Measurements from ENCODE around the gene INAVA. TPM values are rescaled to one million over a fixed set of nuclear protein-coding genes. Genes with fewer than 3 reads are reported as not detected.

The INAVA gene
- total and polyA plus RNA-seq, 10 of the 15 experiments (the other 5 are each of a cell fraction or from before 2014, with no cell fraction given) = 3.6 to 15.4 (median 9.5) TPM

DNA sequence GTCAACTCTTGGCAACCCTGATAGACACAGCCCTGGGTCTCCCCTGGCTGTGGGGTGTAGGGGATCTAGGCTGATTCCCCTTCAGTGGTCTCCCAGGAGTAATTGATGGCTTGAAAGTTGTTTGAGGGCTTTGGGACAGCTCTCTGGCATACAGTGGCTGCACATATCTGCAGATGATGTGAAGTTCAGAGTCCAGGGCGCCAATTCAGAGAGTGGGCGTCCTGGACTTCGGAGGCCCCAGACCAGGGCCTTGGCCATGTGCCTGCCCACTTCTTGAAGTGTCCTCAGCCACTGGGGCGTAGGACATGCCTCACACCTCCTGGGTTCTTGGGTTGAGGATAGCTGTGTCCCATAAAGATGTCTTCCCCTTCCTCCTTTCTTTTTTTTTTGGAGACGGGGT lies 2.6 kb downstream of the INAVA start:
- TF ChIP-seq POLR2AphosphoS2 (IDR thresholded peaks at IDR 0.05; ENCODE audit: low read depth, low read length) = no peak
- TF ChIP-seq, protein P1, sequence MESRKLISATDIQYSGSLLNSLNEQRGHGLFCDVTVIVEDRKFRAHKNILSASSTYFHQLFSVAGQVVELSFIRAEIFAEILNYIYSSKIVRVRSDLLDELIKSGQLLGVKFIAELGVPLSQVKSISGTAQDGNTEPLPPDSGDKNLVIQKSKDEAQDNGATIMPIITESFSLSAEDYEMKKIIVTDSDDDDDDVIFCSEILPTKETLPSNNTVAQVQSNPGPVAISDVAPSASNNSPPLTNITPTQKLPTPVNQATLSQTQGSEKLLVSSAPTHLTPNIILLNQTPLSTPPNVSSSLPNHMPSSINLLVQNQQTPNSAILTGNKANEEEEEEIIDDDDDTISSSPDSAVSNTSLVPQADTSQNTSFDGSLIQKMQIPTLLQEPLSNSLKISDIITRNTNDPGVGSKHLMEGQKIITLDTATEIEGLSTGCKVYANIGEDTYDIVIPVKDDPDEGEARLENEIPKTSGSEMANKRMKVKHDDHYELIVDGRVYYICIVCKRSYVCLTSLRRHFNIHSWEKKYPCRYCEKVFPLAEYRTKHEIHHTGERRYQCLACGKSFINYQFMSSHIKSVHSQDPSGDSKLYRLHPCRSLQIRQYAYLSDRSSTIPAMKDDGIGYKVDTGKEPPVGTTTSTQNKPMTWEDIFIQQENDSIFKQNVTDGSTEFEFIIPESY (IDR thresholded peaks at IDR 0.05) = 0 out of 2 replicates have a peak, but pooled peaks have one; percentile 26
- Histone ChIP-seq H3K79me2 (ENCODE audit: control insufficient read depth, insufficient read depth, low read length) (no peaks in the 10 kb centered on the region), H2AFZ (ENCODE audit: control insufficient read depth, low read depth, low read length) (no peak overlapping the region), H3K27me3 (replicated peaks in 1 of 2; ENCODE audit: control insufficient read depth in 2 of 2, insufficient read depth in 2 of 2, low read length in 1 of 2) (no peaks in the 10 kb centered on the region), H3K27ac (ENCODE audit: control insufficient read depth, insufficient read depth) (no peak overlapping the region), H3K36me3 (ENCODE audit: control insufficient read depth in 2 of 2, insufficient read depth in 2 of 2, low read length in 1 of 2) (peaks cover 0 to 22% of the 10 kb centered on the region in 2 experiments; a peak in 2 of 4 replicates), H3K9ac (ENCODE audit: control insufficient read depth, insufficient read depth, low read length) (no peak overlapping the region), H3K9me3 (replicated peaks; ENCODE audit: control insufficient read depth, insufficient read depth, low read length) (no peaks in the 10 kb centered on the region), H4K20me1 (ENCODE audit: control insufficient read depth, insufficient read depth) (no peaks in the 10 kb centered on the region), H3K4me3 (no peak overlapping the region), H3K4me1 (ENCODE audit: control insufficient read depth, insufficient read depth, low read length) (peaks cover 14% of the 10 kb centered on the region), H3K4me2 (ENCODE audit: control insufficient read depth, insufficient read depth) (no peak overlapping the region)
- BruUV-seq (replicated peaks) = no TSS peak
- ChIA-PET POLR2A (interaction anchor here (1.2 to 5.1 kb wide), 3 partner anchors 10 to 127 kb away, joined by 4 to 49 read pairs (median 6); no protein-coding TSS in a partner anchor), SMC1A (ENCODE audit: uncharacterized antibody, unreplicated experiment) (interaction anchor here (1.2 to 12.2 kb wide), 7 partner anchors 8 to 275 kb away, joined by 5 to 193 read pairs (median 12); no protein-coding TSS in a partner anchor), CTCF (interaction anchor here (0.8 to 10.0 kb wide), 7 partner anchors 7 to 145 kb away, joined by 3 to 131 read pairs (median 6); no protein-coding TSS in a partner anchor), RAD21 (ENCODE audit: unreplicated experiment) (interaction anchor here (0.9 to 11.2 kb wide), 10 partner anchors 8 to 151 kb away, joined by 3 to 139 read pairs (median 6); no protein-coding TSS in a partner anchor)
- in situ Hi-C loops (cut with MboI) (no loop called here), intact Hi-C loops (cut with micrococcal nuclease; ENCODE audit: unreplicated experiment) (no loop called here)
- FAIRE-seq (no peak), ATAC-seq (no peak), DNase-seq (ENCODE audit: low read depth, low spot score) (no peak)
- 56% methylated on average over 4 of the region's 5 CpGs for WGBS (ENCODE audit: insufficient coverage, insufficient replicate concordance, low lambda C conversion rate, missing lambda C conversion rate)

DNA sequence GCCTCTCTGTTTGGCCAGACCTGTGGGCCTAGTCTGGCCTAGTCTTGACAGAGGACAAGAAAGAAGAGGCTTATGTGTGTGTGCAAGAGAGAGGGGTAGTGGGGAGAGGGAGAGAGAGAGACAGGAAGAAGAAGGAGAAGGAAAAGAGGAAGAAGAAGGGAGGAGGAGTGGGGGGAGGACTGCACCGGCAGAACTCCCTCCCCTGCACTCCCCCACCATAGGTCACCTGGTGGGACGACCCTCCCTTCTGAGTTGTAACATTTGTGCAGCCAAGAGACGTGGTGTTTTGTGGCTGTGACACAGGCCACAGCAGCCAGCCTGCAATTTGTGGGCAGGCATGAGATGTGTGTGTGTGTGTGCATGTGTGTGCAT lies 4.3 kb downstream of the INAVA start:
- intact Hi-C loops (cut with micrococcal nuclease; ENCODE audit: unreplicated experiment) = no loop called here
- 19% methylated on average over 3 of the region's 3 CpGs for WGBS (ENCODE audit: insufficient coverage, insufficient replicate concordance, low lambda C conversion rate, missing lambda C conversion rate)
- Histone ChIP-seq H3K4me1 (ENCODE audit: control insufficient read depth, insufficient read depth, low read length) (no peaks in the 10 kb centered on the region; the same call in 1 of the 2 replicates), H3K9ac (ENCODE audit: control insufficient read depth, insufficient read depth, low read length) (no peak overlapping the region), H4K20me1 (ENCODE audit: control insufficient read depth, insufficient read depth) (no peaks in the 10 kb centered on the region), H3K36me3 (ENCODE audit: control insufficient read depth in 2 of 2, insufficient read depth in 2 of 2, low read length in 1 of 2) (peaks cover 0 to 26% of the 10 kb centered on the region in 2 experiments; a peak in 2 of 4 replicates), H2AFZ (ENCODE audit: control insufficient read depth, low read depth, low read length) (no peak overlapping the region), H3K27me3 (replicated peaks in 1 of 2; ENCODE audit: control insufficient read depth in 2 of 2, insufficient read depth in 2 of 2, low read length in 1 of 2) (no peaks in the 10 kb centered on the region), H3K4me2 (ENCODE audit: control insufficient read depth, insufficient read depth) (no peak overlapping the region), H3K4me3 (no peak overlapping the region), H3K9me3 (replicated peaks; ENCODE audit: control insufficient read depth, insufficient read depth, low read length) (no peaks in the 10 kb centered on the region), H3K27ac (ENCODE audit: control insufficient read depth, insufficient read depth) (no peak overlapping the region), H3K79me2 (ENCODE audit: control insufficient read depth, insufficient read depth, low read length) (no peaks in the 10 kb centered on the region)
- no peak for FAIRE-seq
- SMC1A ChIA-PET (ENCODE audit: uncharacterized antibody, unreplicated experiment) = no interaction called here
- no TSS peak for BruUV-seq (replicated peaks)
- no peak for ATAC-seq
- in situ Hi-C loops (cut with MboI) = no loop called here
- POLR2A ChIA-PET = interaction anchor here (5.1 kb wide), 1 partner anchor 8 kb away, joined by 49 read pairs; no protein-coding TSS in a partner anchor
- CTCF ChIA-PET = no interaction called here
- no peak for DNase-seq (ENCODE audit: low read depth, low spot score)
- RAD21 ChIA-PET (ENCODE audit: unreplicated experiment) = no interaction called here
- TF ChIP-seq BRCA1 (IDR thresholded peaks at IDR 0.05; ENCODE audit: low read depth, low read length) = no peak
- no peak for TF ChIP-seq FOXK2 (IDR thresholded peaks at IDR 0.05)
- no peak for TF ChIP-seq CHD4 (IDR thresholded peaks at IDR 0.05)
- no peak for TF ChIP-seq CBX5 (IDR thresholded peaks at IDR 0.05; ENCODE audit: low read depth)
- no peak for TF ChIP-seq DPF2 (IDR thresholded peaks at IDR 0.05)
- TF ChIP-seq SUZ12 (IDR thresholded peaks at IDR 0.05; ENCODE audit: unreplicated experiment) = no peak
- no peak for TF ChIP-seq BHLHE40 (IDR thresholded peaks at IDR 0.05; ENCODE audit: borderline replicate concordance in 1 of 2, low read depth in 2 of 2, low read length in 1 of 2)
- TF ChIP-seq POU2F2 (IDR thresholded peaks at IDR 0.05; ENCODE audit: borderline replicate concordance, low read depth, low read length) = no peak
- no peak for TF ChIP-seq TBL1XR1 (IDR thresholded peaks at IDR 0.05; ENCODE audit: low read depth, low read length)
- no peak for TF ChIP-seq RCOR1 (conservative IDR thresholded peaks at IDR 0.05; ENCODE audit: low read depth, low read length)
- no peak for TF ChIP-seq ZNF24 (IDR thresholded peaks at IDR 0.05)
- no peak for TF ChIP-seq EGR1 (IDR thresholded peaks at IDR 0.05; ENCODE audit: borderline replicate concordance in 1 of 2, low read depth in 2 of 2, low read length in 2 of 2)
- TF ChIP-seq NFYA (IDR thresholded peaks at IDR 0.05; ENCODE audit: borderline replicate concordance, low read depth, low read length) = no peak

Data from GM12878 (cell line).